ENCODE measurements around the gene LRRC4C.

- TF ChIP-seq CTCF (IDR thresholded peaks at IDR 0.05) (no peak), POLR2A (IDR thresholded peaks at IDR 0.05) (no peak)
Measured at GRCh38 chr11:40241524-40242051, 1217.9 kb downstream of the LRRC4C start.
